Colonic mucosa (tissue), 4 donors: ENCODE measurements around the gene SLC17A7. TPM values are rescaled to one million over a fixed set of nuclear protein-coding genes. Genes with fewer than 3 reads are reported as not detected.

Experiments
- DNase-seq: peaks from one replicate; pipeline ENCODE4 v3.0.0-alpha.2; 2020
- H3K27ac ChIP-seq: fragments of 200-600 bp; one replicate; pipeline ENCODE4 v1.8.0; 2021
- H3K27me3 ChIP-seq: fragments of 200-600 bp; one replicate; pipeline ENCODE4 v1.8.0; 2021
- H3K36me3 ChIP-seq: fragments of 200-600 bp; one replicate; pipeline ENCODE4 v1.8.0; 2021
- H3K4me1 ChIP-seq: fragments of 200-600 bp; one replicate; pipeline ENCODE4 v1.8.0; 2021; ENCODE audit warnings: mild to moderate bottlenecking
- H3K4me3 ChIP-seq: fragments of 200-600 bp; one replicate; pipeline ENCODE4 v1.8.0; 2021
- H3K9ac ChIP-seq, 2 donors: one replicate each; pipeline ENCODE4 v1.7.0; 2013; ENCODE audit warnings: control low read depth in 2 of 2, low read depth in 2 of 2, low read length in 2 of 2
- H3K9me3 ChIP-seq: fragments of 200-600 bp; one replicate; pipeline ENCODE4 v1.8.0; 2021
- CTCF ChIP-seq: fragments of 200-600 bp; IDR thresholded peaks from one replicate; pipeline ENCODE4 v1.8.0; 2022; ENCODE audit warnings: antibody characterized with exemption, mild to moderate bottlenecking
- intact Hi-C: fragments of 100-400 bp; cut with DNase I; formaldehyde crosslinking; loops from one replicate; pipeline ENCODE4 v1.14.1; 2022
- total RNA-seq, 2 donors: library from RNA; stranded (reverse); fragmentation: NEBNext Ultra II Directional in 1 of 2; extraction: Animal tissue kit (Norgen Biotek cat#: 25700) in 1 of 2; gene quantifications; one replicate each; pipeline ENCODE4 v1.2.1, GENCODE V29; 2021
- donor health status: healthy.
- donor health status: DM: no; HTN: no; CAD: no.
- donor health status: DM: no; HTN: no; CAD: no.

The SLC17A7 gene
- total RNA-seq, 2 donors from 2014 or later, result 0.21 to 0.25 TPM

GRCh38 chr19:49425178-49425577 is 16.1 kb downstream of the SLC17A7 start, which contains the start of gene GFY:
Gene GFY (plus strand): TSS chr19:49425388. CDS start chr19:49426431, 1,043 bp downstream.
- Histone ChIP-seq H3K9me3 (no peaks in the 10 kb centered on the region), H3K9ac (no peak within 1 kb of the TSS), H3K27ac (no peak within 1 kb of the TSS), H3K36me3 (no peaks in the 10 kb centered on the region), H3K4me1 (peaks cover 8% of the 10 kb centered on the region), H3K4me3 (no peak within 1 kb of the TSS), H3K27me3 (peaks cover 81% of the 10 kb centered on the region)
- intact Hi-C loops, result no loop called here
- no peak for TF ChIP-seq CTCF
- no peak for DNase-seq

- no peak overlapping the region for H3K27ac ChIP-seq
- no peak overlapping the region for H3K9ac ChIP-seq
- H3K27me3 ChIP-seq, result peaks cover 92% of the 10 kb centered on the region
- H3K4me1 ChIP-seq, result peaks cover 8% of the 10 kb centered on the region
- no peak for DNase-seq
- TF ChIP-seq CTCF, result no peak
- intact Hi-C loops, result no loop called here
- H3K9me3 ChIP-seq, result no peaks in the 10 kb centered on the region
- no peak overlapping the region for H3K4me3 ChIP-seq
- no peaks in the 10 kb centered on the region for H3K36me3 ChIP-seq
Measured at GRCh38 chr19:49423985-49424303, 17.4 kb downstream of the SLC17A7 start.

GRCh38 chr19:49423071-49423984 is 18.0 kb downstream of the SLC17A7 start, which contains the start of gene PTH2:
Gene PTH2 (minus strand): TSS chr19:49423441. CDS start chr19:49423339, 102 bp downstream.
- Histone ChIP-seq H3K9me3 (no peaks in the 10 kb centered on the region), H3K27ac (no peak within 1 kb of the TSS), H3K4me3 (peak within 1 kb of the TSS; percentile 25), H3K27me3 (peaks cover 90% of the 10 kb centered on the region), H3K9ac (peak within 1 kb of the TSS in 1 of 2 donors; percentile 55), H3K36me3 (no peaks in the 10 kb centered on the region), H3K4me1 (peaks cover 8% of the 10 kb centered on the region)
- intact Hi-C loops, result no loop called here
- no peak for TF ChIP-seq CTCF
- no peak for DNase-seq

- no peak for TF ChIP-seq CTCF
- H3K4me3 ChIP-seq, result peak overlapping the region; percentile 25
- H3K9me3 ChIP-seq, result no peaks in the 10 kb centered on the region
- intact Hi-C loops, result no loop called here
- H3K27ac ChIP-seq, result no peak overlapping the region
- peaks cover 4% of the 10 kb centered on the region for H3K4me1 ChIP-seq
- peak overlapping the region in 1 of 2 donors; percentile 55 for H3K9ac ChIP-seq
- peak; percentile 34 for DNase-seq
- peaks cover 82% of the 10 kb centered on the region for H3K27me3 ChIP-seq
- H3K36me3 ChIP-seq, result no peaks in the 10 kb centered on the region
Measured at GRCh38 chr19:49422407-49423070, 18.8 kb downstream of the SLC17A7 start.

- no peak for DNase-seq
- no peak overlapping the region for H3K27ac ChIP-seq
- no peaks in the 10 kb centered on the region for H3K9me3 ChIP-seq
- no peaks in the 10 kb centered on the region for H3K36me3 ChIP-seq
- H3K4me3 ChIP-seq, result no peak overlapping the region
- no peak for TF ChIP-seq CTCF
- peaks cover 80% of the 10 kb centered on the region for H3K27me3 ChIP-seq
- peaks cover 4% of the 10 kb centered on the region for H3K4me1 ChIP-seq
- intact Hi-C loops, result no loop called here
- no peak overlapping the region for H3K9ac ChIP-seq
Measured at GRCh38 chr19:49421878-49422202, 19.5 kb downstream of the SLC17A7 start.
